GM23338 (cell line): ENCODE data around the gene PABPN1. TPM values are rescaled to one million over a fixed set of nuclear protein-coding genes. Genes with fewer than 3 reads are reported as not detected.

Source experiments
- ATAC-seq: fragments of 200-7000 bp; cut with Tn5 transposase; 3 replicates; pipeline ENCODE4 v1.9.1; 2020
- DNase-seq: peaks from one replicate; pipeline ENCODE4 v3.0.0-alpha.2; 2015; ENCODE audit warnings: low spot score
- H2AFZ ChIP-seq: fragments of 200-600 bp; sonication (generic); 2 replicates; pipeline ENCODE4 v1.8.0; 2016; ENCODE audit warnings: antibody characterized with exemption, mild to moderate bottlenecking, moderate library complexity
- H3F3A ChIP-seq: fragments of 200-600 bp; sonication (generic); replicated peaks from 2 replicates; pipeline ENCODE4 v1.8.0; 2017; ENCODE audit warnings: antibody characterized with exemption, mixed run types, low read depth
- H3K27ac ChIP-seq: fragments of 200-600 bp; sonication (generic); 2 replicates; pipeline ENCODE4 v1.6.1; 2016; ENCODE audit warnings: low read depth
- H3K27me3 ChIP-seq: fragments of 200-600 bp; sonication (generic); 2 replicates; pipeline ENCODE4 v1.8.0; 2016; ENCODE audit warnings: mild to moderate bottlenecking, mixed run types, moderate library complexity; ENCODE audit not compliant: insufficient read depth
- H3K36me3 ChIP-seq: fragments of 200-600 bp; sonication (generic); 2 replicates; pipeline ENCODE4 v1.8.0; 2016; ENCODE audit warnings: mild to moderate bottlenecking; ENCODE audit not compliant: insufficient read depth
- H3K4me1 ChIP-seq: fragments of 200-600 bp; sonication (generic); 2 replicates; pipeline ENCODE4 v1.8.0; 2016; ENCODE audit warnings: mild to moderate bottlenecking, moderate library complexity; ENCODE audit not compliant: insufficient read depth
- H3K4me2 ChIP-seq: fragments of 200-600 bp; sonication (generic); 2 replicates; pipeline ENCODE4 v1.7.1; 2017; ENCODE audit warnings: mixed run types
- H3K4me3 ChIP-seq: fragments of 200-600 bp; sonication (generic); 2 replicates; pipeline ENCODE4 v1.6.1; 2016; ENCODE audit warnings: mixed run types
- H3K79me2 ChIP-seq: fragments of 200-600 bp; sonication (generic); replicated peaks from 2 replicates; pipeline ENCODE4 v1.8.0; 2017; ENCODE audit warnings: mild to moderate bottlenecking; ENCODE audit not compliant: insufficient read depth
- H3K9me2 ChIP-seq: fragments of 200-600 bp; sonication (generic); 2 replicates; pipeline ENCODE4 v1.8.0; 2017; ENCODE audit not compliant: insufficient read depth
- H4K20me1 ChIP-seq: fragments of 200-600 bp; sonication (generic); replicated peaks from 2 replicates; pipeline ENCODE4 v1.8.0; 2017; ENCODE audit warnings: mild to moderate bottlenecking; ENCODE audit not compliant: insufficient read depth
- H3K27ac Mint-ChIP-seq: 2 replicates; pipeline ENCODE4 v1.8.0; 2020; ENCODE audit warnings: inconsistent platforms, mild to moderate bottlenecking, moderate library complexity, mixed read lengths
- H3K27me3 Mint-ChIP-seq: 3 replicates; pipeline ENCODE4 v1.8.0; 2022; ENCODE audit warnings: low read depth, mild to moderate bottlenecking, moderate library complexity, mixed read lengths, inconsistent platforms; ENCODE audit not compliant: insufficient read depth, poor library complexity
- H3K36me3 Mint-ChIP-seq: 3 replicates; pipeline ENCODE4 v1.8.0; 2021; ENCODE audit warnings: low read depth, mild to moderate bottlenecking, inconsistent platforms, moderate library complexity, mixed read lengths
- H3K4me1 Mint-ChIP-seq: 3 replicates; pipeline ENCODE4 v1.8.0; 2020; ENCODE audit warnings: mild to moderate bottlenecking, inconsistent platforms, mixed read lengths
- H3K4me3 Mint-ChIP-seq: 3 replicates; pipeline ENCODE4 v1.8.0; 2021; ENCODE audit warnings: moderate library complexity, mild to moderate bottlenecking, inconsistent platforms, mixed read lengths
- H3K9me3 Mint-ChIP-seq: 3 replicates; pipeline ENCODE4 v1.8.0; 2020; ENCODE audit warnings: moderate library complexity, mild to moderate bottlenecking, inconsistent platforms, mixed read lengths
- POLR2AphosphoS5 ChIP-seq: IDR thresholded peaks from 2 replicates; pipeline ENCODE4 v1.6.1; 2016; ENCODE audit warnings: antibody characterized with exemption, low read depth
- polyA plus RNA-seq: library from polyadenylated mRNA; unstranded; fragments of >200 nt; fragmentation: Nextera tagmentation; extraction: Ambion mirVana; gene quantifications from 2 replicates; pipeline ENCODE4 v1.2.1, GENCODE V29; 2016
- total RNA-seq: library from RNA; depleted of rRNA; stranded (reverse); fragments of >200 nt; shearing (Covaris generic); gene quantifications from 2 replicates; pipeline ENCODE4 v1.2.3, GENCODE V29; 2014
- TF ChIP-seq, protein P1 (sequence below): fragments of 250-450 bp; sonication (Bioruptor Pico); IDR thresholded peaks from 2 replicates; pipeline ENCODE4 v1.5.0; 2020; ENCODE audit warnings: mild to moderate bottlenecking, moderate library complexity
- TF ChIP-seq, protein P2 (sequence below): IDR thresholded peaks from 2 replicates; pipeline ENCODE4 v1.6.1; 2016; ENCODE audit warnings: antibody characterized with exemption

Gene PABPN1
- total and polyA plus RNA-seq, 2 experiments from 2014 or later = 116 to 342 TPM

DNA sequence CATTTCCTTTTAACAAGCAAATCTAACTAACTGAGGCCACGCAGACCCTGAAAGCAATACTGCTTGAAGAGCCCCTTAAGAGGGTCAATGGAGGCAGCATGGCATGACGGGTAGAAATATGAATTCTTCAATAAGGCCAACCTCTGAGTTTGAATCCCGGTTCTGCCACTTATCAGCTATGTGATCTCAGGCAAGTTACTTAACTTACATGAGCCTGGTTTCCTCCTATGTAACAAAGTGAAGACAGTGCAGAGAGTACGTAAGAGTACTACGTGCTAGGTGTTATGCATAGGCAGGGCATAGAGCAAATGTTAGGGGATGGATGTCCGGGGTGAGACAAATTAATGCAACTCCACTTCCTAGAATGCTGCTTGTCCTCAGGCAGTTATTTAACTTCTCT is 40.0 kb upstream of the PABPN1 start (continued):
- TF ChIP-seq, protein P1, sequence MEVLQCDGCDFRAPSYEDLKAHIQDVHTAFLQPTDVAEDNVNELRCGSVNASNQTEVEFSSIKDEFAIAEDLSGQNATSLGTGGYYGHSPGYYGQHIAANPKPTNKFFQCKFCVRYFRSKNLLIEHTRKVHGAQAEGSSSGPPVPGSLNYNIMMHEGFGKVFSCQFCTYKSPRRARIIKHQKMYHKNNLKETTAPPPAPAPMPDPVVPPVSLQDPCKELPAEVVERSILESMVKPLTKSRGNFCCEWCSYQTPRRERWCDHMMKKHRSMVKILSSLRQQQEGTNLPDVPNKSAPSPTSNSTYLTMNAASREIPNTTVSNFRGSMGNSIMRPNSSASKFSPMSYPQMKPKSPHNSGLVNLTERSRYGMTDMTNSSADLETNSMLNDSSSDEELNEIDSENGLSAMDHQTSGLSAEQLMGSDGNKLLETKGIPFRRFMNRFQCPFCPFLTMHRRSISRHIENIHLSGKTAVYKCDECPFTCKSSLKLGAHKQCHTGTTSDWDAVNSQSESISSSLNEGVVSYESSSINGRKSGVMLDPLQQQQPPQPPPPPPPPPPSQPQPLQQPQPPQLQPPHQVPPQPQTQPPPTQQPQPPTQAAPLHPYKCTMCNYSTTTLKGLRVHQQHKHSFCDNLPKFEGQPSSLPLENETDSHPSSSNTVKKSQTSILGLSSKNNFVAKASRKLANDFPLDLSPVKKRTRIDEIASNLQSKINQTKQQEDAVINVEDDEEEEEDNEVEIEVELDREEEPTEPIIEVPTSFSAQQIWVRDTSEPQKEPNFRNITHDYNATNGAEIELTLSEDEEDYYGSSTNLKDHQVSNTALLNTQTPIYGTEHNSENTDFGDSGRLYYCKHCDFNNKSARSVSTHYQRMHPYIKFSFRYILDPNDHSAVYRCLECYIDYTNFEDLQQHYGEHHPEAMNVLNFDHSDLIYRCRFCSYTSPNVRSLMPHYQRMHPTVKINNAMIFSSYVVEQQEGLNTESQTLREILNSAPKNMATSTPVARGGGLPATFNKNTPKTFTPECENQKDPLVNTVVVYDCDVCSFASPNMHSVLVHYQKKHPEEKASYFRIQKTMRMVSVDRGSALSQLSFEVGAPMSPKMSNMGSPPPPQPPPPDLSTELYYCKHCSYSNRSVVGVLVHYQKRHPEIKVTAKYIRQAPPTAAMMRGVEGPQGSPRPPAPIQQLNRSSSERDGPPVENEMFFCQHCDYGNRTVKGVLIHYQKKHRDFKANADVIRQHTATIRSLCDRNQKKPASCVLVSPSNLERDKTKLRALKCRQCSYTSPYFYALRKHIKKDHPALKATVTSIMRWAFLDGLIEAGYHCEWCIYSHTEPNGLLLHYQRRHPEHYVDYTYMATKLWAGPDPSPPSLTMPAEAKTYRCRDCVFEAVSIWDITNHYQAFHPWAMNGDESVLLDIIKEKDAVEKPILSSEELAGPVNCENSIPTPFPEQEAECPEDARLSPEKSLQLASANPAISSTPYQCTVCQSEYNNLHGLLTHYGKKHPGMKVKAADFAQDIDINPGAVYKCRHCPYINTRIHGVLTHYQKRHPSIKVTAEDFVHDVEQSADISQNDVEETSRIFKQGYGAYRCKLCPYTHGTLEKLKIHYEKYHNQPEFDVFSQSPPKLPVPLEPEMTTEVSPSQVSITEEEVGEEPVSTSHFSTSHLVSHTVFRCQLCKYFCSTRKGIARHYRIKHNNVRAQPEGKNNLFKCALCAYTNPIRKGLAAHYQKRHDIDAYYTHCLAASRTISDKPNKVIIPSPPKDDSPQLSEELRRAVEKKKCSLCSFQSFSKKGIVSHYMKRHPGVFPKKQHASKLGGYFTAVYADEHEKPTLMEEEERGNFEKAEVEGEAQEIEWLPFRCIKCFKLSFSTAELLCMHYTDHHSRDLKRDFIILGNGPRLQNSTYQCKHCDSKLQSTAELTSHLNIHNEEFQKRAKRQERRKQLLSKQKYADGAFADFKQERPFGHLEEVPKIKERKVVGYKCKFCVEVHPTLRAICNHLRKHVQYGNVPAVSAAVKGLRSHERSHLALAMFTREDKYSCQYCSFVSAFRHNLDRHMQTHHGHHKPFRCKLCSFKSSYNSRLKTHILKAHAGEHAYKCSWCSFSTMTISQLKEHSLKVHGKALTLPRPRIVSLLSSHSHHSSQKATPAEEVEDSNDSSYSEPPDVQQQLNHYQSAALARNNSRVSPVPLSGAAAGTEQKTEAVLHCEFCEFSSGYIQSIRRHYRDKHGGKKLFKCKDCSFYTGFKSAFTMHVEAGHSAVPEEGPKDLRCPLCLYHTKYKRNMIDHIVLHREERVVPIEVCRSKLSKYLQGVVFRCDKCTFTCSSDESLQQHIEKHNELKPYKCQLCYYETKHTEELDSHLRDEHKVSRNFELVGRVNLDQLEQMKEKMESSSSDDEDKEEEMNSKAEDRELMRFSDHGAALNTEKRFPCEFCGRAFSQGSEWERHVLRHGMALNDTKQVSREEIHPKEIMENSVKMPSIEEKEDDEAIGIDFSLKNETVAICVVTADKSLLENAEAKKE = no peak
- TF ChIP-seq, protein P2, sequence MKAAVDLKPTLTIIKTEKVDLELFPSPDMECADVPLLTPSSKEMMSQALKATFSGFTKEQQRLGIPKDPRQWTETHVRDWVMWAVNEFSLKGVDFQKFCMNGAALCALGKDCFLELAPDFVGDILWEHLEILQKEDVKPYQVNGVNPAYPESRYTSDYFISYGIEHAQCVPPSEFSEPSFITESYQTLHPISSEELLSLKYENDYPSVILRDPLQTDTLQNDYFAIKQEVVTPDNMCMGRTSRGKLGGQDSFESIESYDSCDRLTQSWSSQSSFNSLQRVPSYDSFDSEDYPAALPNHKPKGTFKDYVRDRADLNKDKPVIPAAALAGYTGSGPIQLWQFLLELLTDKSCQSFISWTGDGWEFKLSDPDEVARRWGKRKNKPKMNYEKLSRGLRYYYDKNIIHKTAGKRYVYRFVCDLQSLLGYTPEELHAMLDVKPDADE = no peak

DNA sequence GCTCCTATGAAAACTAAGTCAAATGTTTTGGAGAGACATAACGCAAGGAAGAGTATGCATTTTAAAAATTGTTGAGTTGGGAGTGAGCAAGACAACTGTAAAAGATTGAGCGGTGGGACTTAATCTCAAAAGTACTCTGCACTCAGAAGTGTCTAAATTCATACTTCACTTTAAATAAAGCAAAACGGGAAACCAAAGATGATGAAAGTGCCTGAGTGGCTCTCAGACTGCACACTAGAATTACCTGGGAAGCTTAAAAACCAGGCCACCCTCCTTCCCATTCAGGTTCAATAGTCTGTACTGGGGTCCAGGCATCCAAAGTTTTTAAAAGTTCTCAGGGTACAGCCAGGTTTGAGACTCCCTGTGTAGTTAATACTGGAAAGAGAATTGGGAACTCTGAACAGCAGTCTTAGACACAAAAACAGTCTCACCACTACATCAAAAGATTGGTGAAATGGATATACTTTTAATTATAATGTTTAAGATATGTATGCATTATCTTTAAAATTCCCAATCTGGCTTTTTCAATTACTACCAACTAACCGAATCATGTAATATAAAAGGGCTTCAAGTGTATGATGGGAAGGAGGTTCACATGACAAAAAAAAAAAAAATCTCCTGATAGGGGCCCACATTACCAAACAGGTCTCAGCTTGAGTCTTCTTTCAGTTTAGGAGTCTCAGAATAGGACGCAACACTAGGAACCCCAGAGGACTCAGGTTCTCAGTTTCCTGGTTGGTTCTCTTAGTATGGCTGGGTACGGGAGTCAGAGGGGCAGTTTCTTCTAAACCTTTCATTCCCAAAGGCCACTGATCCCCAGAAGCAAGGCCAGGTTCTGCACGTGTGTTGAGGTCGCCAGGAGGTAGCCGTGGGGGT is 36.4 kb upstream of the PABPN1 start:
- DNase-seq (no peak), ATAC-seq (peak; percentile 1; the same call in 1 of the 3 replicates)
- Histone ChIP-seq H3K27ac (no peak overlapping the region), H4K20me1 (peaks cover 20% of the 10 kb centered on the region; the same call in 1 of the 2 replicates), H3K9me2 (no peaks in the 10 kb centered on the region), H3K79me2 (peaks cover 12% of the 10 kb centered on the region), H3K27me3 (peaks cover 52% of the 10 kb centered on the region), H3K4me2 (peak overlapping the region; percentile 93), H3F3A (peaks cover 16% of the 10 kb centered on the region), H3K4me3 (peak overlapping the region; percentile 94), H3K36me3 (no peaks in the 10 kb centered on the region), H3K4me1 (peaks cover 21% of the 10 kb centered on the region), H2AFZ (peak overlapping the region; percentile 95; the same call in 1 of the 2 replicates)
- Mint-ChIP-seq H3K4me3 (peak overlapping the region; percentile 91), H3K4me1 (peaks cover 16% of the 10 kb centered on the region), H3K36me3 (no peaks in the 10 kb centered on the region), H3K9me3 (no peaks in the 10 kb centered on the region), H3K27ac (no peak overlapping the region), H3K27me3 (peaks cover 37% of the 10 kb centered on the region)
- TF ChIP-seq, protein P1 = no peak
- no peak for TF ChIP-seq POLR2AphosphoS5
